Testis (tissue), 3 donors: ENCODE results near the gene SMAD7. TPM values are rescaled to one million over a fixed set of nuclear protein-coding genes. Genes with fewer than 3 reads are reported as not detected.
A peak's percentile ranks its signal among the peaks of the same experiment; 100 is the strongest.

Experiments
- DNase-seq: peaks from one replicate; pipeline ENCODE4 v3.0.0-alpha.2; 2019
- H3K27ac ChIP-seq, 2 donors: fragments of 200-600 bp; sonication (generic); one replicate each; pipeline ENCODE4 v1.5.1; 2019
- H3K27me3 ChIP-seq: fragments of 200-600 bp; sonication (generic); one replicate; pipeline ENCODE4 v1.5.1; 2019
- H3K36me3 ChIP-seq: fragments of 200-600 bp; sonication (generic); one replicate; pipeline ENCODE4 v1.5.1; 2017; ENCODE audit warnings: low read depth; ENCODE audit errors: missing control alignments
- H3K4me1 ChIP-seq: fragments of 200-600 bp; sonication (generic); one replicate; pipeline ENCODE4 v1.5.1; 2019
- H3K4me3 ChIP-seq, 2 donors: fragments of 200-600 bp; sonication (generic); one replicate each; pipeline ENCODE4 v1.5.1; 2017 to 2019
- H3K9me3 ChIP-seq: fragments of 200-600 bp; sonication (generic); one replicate; pipeline ENCODE4 v1.5.1; 2017
- CTCF ChIP-seq, 3 experiments: fragments of 450-650 bp in 2 of 3; fragments of 200-600 bp in 1 of 3; sonication (generic) in 1 of 3; IDR thresholded peaks; one replicate each; pipeline ENCODE4 v1.5.1; 2016 to 2019; ENCODE audit warnings: antibody characterized with exemption in 3 of 3, mild to moderate bottlenecking in 2 of 3, moderate library complexity in 1 of 3
- POLR2A ChIP-seq: fragments of 450-650 bp; IDR thresholded peaks from one replicate; pipeline ENCODE4 v1.6.1; 2017; ENCODE audit warnings: antibody characterized with exemption, mild to moderate bottlenecking, moderate library complexity
- WGBS, 2 donors: methylation state at CpG; one replicate each; pipeline ENCODE4 v1.1.5; 2018; 5-methylcytosine and 5-hydroxymethylcytosine counted together
- intact Hi-C: fragments of 100-400 bp; cut with DNase I; formaldehyde crosslinking; loops from one replicate; pipeline ENCODE4 v1.15.1; 2023; ENCODE audit warnings: low total_unique reads
- polyA plus RNA-seq: library from polyadenylated mRNA; stranded (reverse); fragments of 350-450 nt; fragmentation: Illumina TruSeq; extraction: RNeasy Lipid Tissue Mini Kit (QIAGEN cat#74804); gene quantifications from one replicate; pipeline ENCODE4 v1.2.3, GENCODE V29; 2014; ENCODE audit warnings: low read depth, low replicate concordance; ENCODE audit not compliant: insufficient read depth
- total RNA-seq, 2 donors: library from RNA; depleted of rRNA; stranded (reverse); fragments of >200 nt; gene quantifications; one replicate each; pipeline ENCODE4 v1.2.3, GENCODE V29; 2016

The SMAD7 gene
- total and polyA plus RNA-seq, 3 donors from 2014 or later, result 7.5 to 14.6 (median 9.8) TPM

DNA sequence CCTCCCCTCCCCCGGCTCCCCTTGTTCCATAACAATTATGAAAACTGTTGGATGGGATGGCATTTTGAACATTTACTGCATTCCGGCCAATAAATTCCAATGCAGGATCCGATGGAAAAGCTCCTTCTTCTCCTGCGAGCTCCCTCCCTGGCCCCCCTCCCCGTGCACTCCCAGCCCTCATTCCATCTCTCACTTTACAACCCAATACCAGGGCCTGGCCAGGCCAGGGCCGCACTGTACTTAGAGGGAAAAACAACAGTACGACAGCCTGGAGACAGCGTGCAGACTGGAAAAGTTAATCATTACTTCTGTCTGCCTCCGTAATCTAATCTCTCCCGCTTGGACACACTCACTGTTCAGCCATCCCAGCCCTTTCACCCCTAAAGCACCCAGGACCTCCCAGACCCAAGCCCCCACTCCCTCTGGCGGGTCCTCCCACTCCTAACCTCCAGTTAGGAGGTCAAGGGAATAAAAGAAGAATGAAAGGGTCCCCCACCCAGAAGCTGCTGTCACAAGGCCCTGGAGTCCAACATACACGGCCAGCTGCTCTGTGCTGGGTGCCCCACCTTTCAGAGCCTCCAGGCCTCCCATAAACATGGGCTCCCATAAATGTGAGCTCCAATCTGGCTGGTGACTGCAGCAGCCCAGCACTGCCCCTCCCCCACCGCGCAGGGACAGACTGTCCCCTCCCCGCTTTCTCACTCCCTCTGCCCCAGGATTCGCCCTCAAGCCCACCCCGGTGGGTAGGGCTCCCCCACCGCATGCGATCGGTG lies 20.6 kb downstream of the SMAD7 start:
- H3K9me3 ChIP-seq, result no peaks in the 10 kb centered on the region
- H3K27me3 ChIP-seq, result no peaks in the 10 kb centered on the region
- DNase-seq, result peak; percentile 58
- 40 to 49% methylated on average over 20 of the region's 20 CpGs for WGBS, 2 donors
- TF ChIP-seq POLR2A (no peak), CTCF (IDR thresholded peaks at IDR 0.05) (no peak)
- intact Hi-C loops, result no loop called here
- H3K36me3 ChIP-seq, result no peaks in the 10 kb centered on the region
- H3K4me3 ChIP-seq, result no peak overlapping the region
- H3K27ac ChIP-seq, result peak overlapping the region in 1 of 2 donors; percentile 74
- H3K4me1 ChIP-seq, result peaks cover 58% of the 10 kb centered on the region

DNA sequence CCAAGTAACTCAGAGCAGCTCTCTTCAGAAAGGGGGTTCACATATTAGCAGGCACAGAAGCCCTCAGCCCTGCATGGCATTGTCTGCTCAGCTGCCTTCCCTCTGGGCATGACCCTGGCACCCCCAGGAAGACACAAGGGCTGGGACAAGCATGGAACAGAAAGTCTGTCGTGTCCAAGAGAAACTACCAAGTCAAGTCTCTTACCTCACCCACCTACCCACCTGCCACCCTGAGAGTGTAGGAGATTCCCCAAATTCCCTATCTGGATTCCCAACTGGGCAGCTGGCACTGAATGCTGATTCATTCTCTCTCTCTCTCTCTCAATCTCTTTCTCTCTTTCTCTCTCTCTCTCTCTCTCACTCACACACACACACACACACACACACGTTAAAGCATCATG lies 21.6 kb downstream of the SMAD7 start:
- no peaks in the 10 kb centered on the region for H3K9me3 ChIP-seq
- no peak for TF ChIP-seq CTCF (IDR thresholded peaks at IDR 0.05)
- no peak for TF ChIP-seq POLR2A
- 29 to 31% methylated on average over 2 of the region's 2 CpGs for WGBS, 2 donors
- H3K4me3 ChIP-seq, result no peak overlapping the region
- H3K27me3 ChIP-seq, result no peaks in the 10 kb centered on the region
- intact Hi-C loops, result no loop called here
- peak overlapping the region in 1 of 2 donors; percentile 74 for H3K27ac ChIP-seq
- no peaks in the 10 kb centered on the region for H3K36me3 ChIP-seq
- H3K4me1 ChIP-seq, result peaks cover 62% of the 10 kb centered on the region
- DNase-seq, result no peak

- Histone ChIP-seq H3K9me3 (no peaks in the 10 kb centered on the region), H3K36me3 (no peaks in the 10 kb centered on the region), H3K27ac (peak overlapping the region in 1 of 2 donors; percentile 74), H3K27me3 (no peaks in the 10 kb centered on the region), H3K4me1 (peaks cover 64% of the 10 kb centered on the region), H3K4me3 (no peak overlapping the region)
- intact Hi-C loops, result no loop called here
- peak; percentile 52 for DNase-seq
- WGBS, 2 donors, result 42 to 48% methylated on average over 7 to 9 of the region's 9 CpGs
- TF ChIP-seq POLR2A (no peak), CTCF (IDR thresholded peaks at IDR 0.05) (no peak)
Observed at GRCh38 chr18:48928787-48929186, 22.0 kb downstream of the SMAD7 start.

DNA sequence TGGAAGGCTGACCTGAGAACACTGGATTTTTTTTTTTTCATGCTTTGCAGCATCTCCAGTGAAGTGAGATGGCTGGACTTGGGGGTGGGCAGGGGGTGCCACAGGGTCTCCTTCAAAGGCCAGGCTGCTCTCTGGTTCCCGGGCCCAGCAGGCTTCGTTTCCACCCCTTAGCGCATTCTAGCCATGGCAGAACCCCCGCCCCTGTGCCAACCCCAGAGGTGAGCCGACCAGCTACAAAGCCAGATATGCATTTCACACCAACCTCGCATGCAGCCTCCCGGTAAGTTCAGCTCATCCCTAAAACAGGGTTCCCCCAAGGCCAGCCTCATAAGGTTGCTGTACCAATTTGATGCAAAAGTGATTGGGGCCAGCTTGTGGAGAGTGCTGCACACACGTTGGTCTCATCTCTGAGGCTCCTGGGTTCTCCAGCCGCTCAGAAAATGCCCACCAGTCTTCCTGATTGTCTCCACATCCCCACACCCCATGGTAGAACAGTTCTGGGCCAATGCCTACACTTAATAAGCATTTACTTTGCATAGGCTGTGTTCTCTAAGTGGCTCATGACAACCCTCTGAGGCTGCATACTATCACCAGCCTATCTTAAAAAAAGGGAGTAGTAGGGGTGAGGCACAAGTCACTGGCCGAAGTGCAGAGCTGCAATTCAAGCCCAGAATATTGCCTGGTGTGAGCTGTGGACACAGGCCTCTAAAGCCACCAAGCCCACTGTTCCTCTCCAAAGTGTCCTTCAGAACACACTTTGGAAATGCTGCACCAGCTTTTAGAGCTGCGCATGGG lies 23.3 kb downstream of the SMAD7 start:
- TF ChIP-seq CTCF (IDR thresholded peaks at IDR 0.05), result no peak
- TF ChIP-seq POLR2A, result no peak
- H3K4me1 ChIP-seq, result peaks cover 71% of the 10 kb centered on the region
- H3K27ac ChIP-seq, result no peak overlapping the region
- H3K4me3 ChIP-seq, result no peak overlapping the region
- H3K36me3 ChIP-seq, result no peaks in the 10 kb centered on the region
- H3K27me3 ChIP-seq, result no peaks in the 10 kb centered on the region
- H3K9me3 ChIP-seq, result no peaks in the 10 kb centered on the region
- intact Hi-C loops, result no loop called here
- no peak for DNase-seq
- WGBS, 2 donors, result 74 to 85% methylated on average over 11 of the region's 11 CpGs
